Transverse colon (tissue), 4 donors: ENCODE results near the gene L3HYPDH. TPM values are rescaled to one million over a fixed set of nuclear protein-coding genes. Genes with fewer than 3 reads are reported as not detected.

ENCODE experiments used
- DNase-seq: peaks from one replicate; pipeline ENCODE4 v3.0.0-alpha.2; 2019
- H3K27ac ChIP-seq, 4 donors: fragments of 200-600 bp; sonication (generic); 2 replicates each; pipeline ENCODE4 v1.5.1; 2016 to 2018; ENCODE audit warnings: inconsistent platforms in 4 of 4
- H3K27me3 ChIP-seq: fragments of 200-600 bp; sonication (generic); 2 replicates; pipeline ENCODE4 v1.5.1; 2017; ENCODE audit warnings: inconsistent platforms
- H3K36me3 ChIP-seq, 4 donors: fragments of 200-600 bp; sonication (generic); 2 replicates each; pipeline ENCODE4 v1.5.1; 2017 to 2019; ENCODE audit warnings: inconsistent platforms in 4 of 4
- H3K4me1 ChIP-seq, 4 donors: fragments of 200-600 bp; sonication (generic); 2 replicates each; pipeline ENCODE4 v1.5.1; 2017 to 2020; ENCODE audit warnings: inconsistent platforms in 4 of 4
- H3K4me3 ChIP-seq, 4 donors: fragments of 200-600 bp; sonication (generic); 1 replicate in 1 of 4; 2 replicates in 3 of 4; pipeline versions ENCODE4 v1.5.1 to v1.6.1; 2017 to 2019; ENCODE audit warnings: inconsistent platforms in 4 of 4
- H3K9me3 ChIP-seq, 2 donors: fragments of 200-600 bp; sonication (generic); 2 replicates each; pipeline ENCODE4 v1.5.1; 2017 to 2019; ENCODE audit warnings: inconsistent platforms in 2 of 2
- CTCF ChIP-seq, 5 experiments: fragments of 200-600 bp in 3 of 5; fragments of 450-650 bp in 2 of 5; sonication (generic) in 3 of 5; IDR thresholded peaks; 1 replicate in 2 of 5; 2 replicates in 3 of 5; pipeline ENCODE4 v1.5.1; 2016 to 2017; ENCODE audit warnings: antibody characterized with exemption in 5 of 5, inconsistent platforms in 3 of 5, mild to moderate bottlenecking in 2 of 5, moderate library complexity in 1 of 5
- EP300 ChIP-seq: sonication (generic); formaldehyde crosslinking; IDR thresholded peaks from one replicate; pipeline ENCODE4 v1.6.1; 2017; ENCODE audit warnings: antibody characterized with exemption, low read depth
- POLR2A ChIP-seq: fragments of 450-650 bp; IDR thresholded peaks from one replicate; pipeline ENCODE4 v1.6.1; 2016; ENCODE audit warnings: antibody characterized with exemption, mild to moderate bottlenecking, moderate library complexity
- POLR2AphosphoS5 ChIP-seq, 3 donors: sonication (generic); formaldehyde crosslinking; IDR thresholded peaks; one replicate each; pipeline ENCODE4 v1.6.1; 2016; ENCODE audit warnings: antibody characterized with exemption in 3 of 3
- WGBS, 2 donors: methylation state at CpG; one replicate each; pipeline ENCODE4 v1.1.5; 2018; ENCODE audit warnings: low coverage in 1 of 2; 5-methylcytosine and 5-hydroxymethylcytosine counted together
- in situ Hi-C, 4 donors: fragments of 200-750 bp; cut with MboI; loops; one replicate each; pipeline versions ENCODE4 v1.15.0 to v1.15.1; 2017; ENCODE audit warnings: low sequenced_read_pairs in 3 of 4, low pct_ligation_motif_present in 1 of 4, low pct_unique_long_range_greater_than_20kb in 1 of 4
- intact Hi-C: fragments of 100-400 bp; cut with DNase I; formaldehyde crosslinking; loops from one replicate; pipeline ENCODE4 v1.15.1; 2023; ENCODE audit warnings: low total_unique reads
- total RNA-seq, 4 donors: library from RNA; depleted of rRNA; stranded (reverse); fragments of >200 nt; gene quantifications; one replicate each; pipeline ENCODE4 v1.1.0, GENCODE V29; 2016

The L3HYPDH gene
- total RNA-seq, 4 donors from 2014 or later = 16.1 to 125 (median 37.6) TPM

- intact Hi-C loops = no loop called here
- peak overlapping the region; percentile 66 to 85 (median 82) for H3K27ac ChIP-seq
- H3K9me3 ChIP-seq = no peaks in the 10 kb centered on the region
- peaks cover 4 to 16% (median 12%) of the 10 kb centered on the region in 4 donors for H3K4me1 ChIP-seq
- in situ Hi-C loops = loop anchor here in 1 of 4 donors (25.0 kb wide), 1 partner anchor 977 kb away; no protein-coding TSS in a partner anchor
- no peaks in the 10 kb centered on the region for H3K36me3 ChIP-seq
- DNase-seq = peak; percentile 72
- peak overlapping the region; percentile 48 to 66 (median 59) for H3K4me3 ChIP-seq
- WGBS, 2 donors = 1% methylated on average over 26 of the region's 105 CpGs; no CpG with 5 or more reads in 1 of the 2 donors
- TF ChIP-seq POLR2A (no peak), EP300 (no peak), POLR2AphosphoS5 (IDR thresholded peaks at IDR 0.05) (no peak), CTCF (IDR thresholded peaks at IDR 0.05) (no peak)
- peaks cover 7% of the 10 kb centered on the region for H3K27me3 ChIP-seq
These were observed 19.5 kb downstream of the L3HYPDH start for GRCh38 chr14:59464486-59465315.

GRCh38 chr14:59463787-59464485, 20.3 kb downstream of the L3HYPDH start:
- peak; percentile 17 for DNase-seq
- peaks cover 4 to 16% (median 12%) of the 10 kb centered on the region in 4 donors for H3K4me1 ChIP-seq
- H3K27me3 ChIP-seq = peaks cover 7% of the 10 kb centered on the region
- H3K9me3 ChIP-seq = no peaks in the 10 kb centered on the region
- peak overlapping the region; percentile 48 to 66 (median 59) for H3K4me3 ChIP-seq
- in situ Hi-C loops = loop anchor here in 1 of 4 donors (25.0 kb wide), 1 partner anchor 977 kb away; no protein-coding TSS in a partner anchor
- WGBS, 2 donors = 54% methylated on average over 48 of the region's 60 CpGs; no CpG with 5 or more reads in 1 of the 2 donors
- TF ChIP-seq POLR2A (no peak), EP300 (no peak), CTCF (IDR thresholded peaks at IDR 0.05) (no peak), POLR2AphosphoS5 (IDR thresholded peaks at IDR 0.05) (no peak)
- peak overlapping the region; percentile 66 to 85 (median 82) for H3K27ac ChIP-seq
- no peaks in the 10 kb centered on the region for H3K36me3 ChIP-seq
- intact Hi-C loops = no loop called here

GRCh38 chr14:59461891-59462290, 22.3 kb downstream of the L3HYPDH start:
- intact Hi-C loops (no loop called here), in situ Hi-C loops (loop anchor here in 1 of 4 donors (25.0 kb wide), 1 partner anchor 975 kb away; no protein-coding TSS in a partner anchor)
- no peak for DNase-seq
- 93 to 100% methylated on average over 1 of the region's 1 CpG for WGBS, 2 donors
- no peaks in the 10 kb centered on the region for H3K9me3 ChIP-seq
- peaks cover 7% of the 10 kb centered on the region for H3K27me3 ChIP-seq
- H3K36me3 ChIP-seq = no peaks in the 10 kb centered on the region
- TF ChIP-seq EP300 = no peak
- no peak for TF ChIP-seq CTCF (IDR thresholded peaks at IDR 0.05)
- TF ChIP-seq POLR2AphosphoS5 (IDR thresholded peaks at IDR 0.05) = no peak
- TF ChIP-seq POLR2A = no peak
- H3K27ac ChIP-seq = no peak overlapping the region
- no peak overlapping the region for H3K4me3 ChIP-seq
- H3K4me1 ChIP-seq = peaks cover 4 to 16% (median 12%) of the 10 kb centered on the region in 4 donors

DNA sequence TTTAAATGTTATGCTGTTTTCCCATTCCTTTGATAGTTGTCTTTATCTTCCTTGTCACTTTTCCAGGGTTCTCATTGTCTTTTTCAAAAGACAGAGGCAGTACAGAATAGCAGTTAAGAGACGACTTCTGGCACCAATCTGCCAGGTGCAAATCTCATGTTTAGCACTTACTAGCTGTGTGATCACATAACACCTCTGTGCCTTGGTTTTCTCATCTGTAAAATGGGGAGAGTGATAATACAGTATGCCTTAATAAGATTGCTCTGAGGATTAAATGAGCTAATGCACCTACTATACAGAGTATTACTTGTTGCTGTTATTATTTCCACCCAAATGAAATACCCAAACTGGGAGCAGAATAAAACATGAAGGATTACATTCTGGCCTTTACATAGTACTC, 23.8 kb downstream of the L3HYPDH start:
- no peak overlapping the region for H3K4me3 ChIP-seq
- DNase-seq = no peak
- H3K27me3 ChIP-seq = peaks cover 7% of the 10 kb centered on the region
- H3K4me1 ChIP-seq = peaks cover 4 to 14% (median 11%) of the 10 kb centered on the region in 4 donors
- in situ Hi-C loops = loop anchor here in 1 of 4 donors (25.0 kb wide), 1 partner anchor 973 kb away; no protein-coding TSS in a partner anchor
- TF ChIP-seq POLR2AphosphoS5 (IDR thresholded peaks at IDR 0.05) (no peak), CTCF (IDR thresholded peaks at IDR 0.05) (no peak), EP300 (no peak)
- no peak overlapping the region for H3K27ac ChIP-seq
- WGBS, 2 donors = 89 to 94% methylated on average over 1 of the region's 1 CpG
- no peaks in the 10 kb centered on the region for H3K9me3 ChIP-seq
- no peaks in the 10 kb centered on the region for H3K36me3 ChIP-seq
- intact Hi-C loops = no loop called here
